HepG2 (cell line): ENCODE results near the gene LATS2. TPM values are rescaled to one million over a fixed set of nuclear protein-coding genes. Genes with fewer than 3 reads are reported as not detected.

Source experiments
- ARNT ChIP-seq: fragments of 450-650 bp; IDR thresholded peaks from 2 replicates; pipeline ENCODE4 v1.6.1; 2017
- E2F2 ChIP-seq: sonication (generic); formaldehyde crosslinking; IDR thresholded peaks from 2 replicates; pipeline ENCODE4 v1.4.0; 2020; ENCODE audit warnings: missing genetic modification reagents, borderline replicate concordance
- FOXK2 ChIP-seq: fragments of 450-650 bp; IDR thresholded peaks from 2 replicates; pipeline ENCODE4 v1.6.1; 2016
- GATAD2A ChIP-seq: IDR thresholded peaks from 2 replicates; pipeline ENCODE4 v1.6.1; 2016
- HCFC1 ChIP-seq: fragments of 150-350 bp; IDR thresholded peaks from 2 replicates; pipeline ENCODE4 v1.6.1; 2014; ENCODE audit warnings: low read depth, low read length
- IRF9 ChIP-seq: sonication (generic); formaldehyde crosslinking; IDR thresholded peaks from 2 replicates; pipeline ENCODE4 v1.8.0; 2022; ENCODE audit warnings: missing genetic modification reagents, mild to moderate bottlenecking, borderline replicate concordance
- NCOA5 ChIP-seq: sonication (generic); formaldehyde crosslinking; IDR thresholded peaks from 2 replicates; pipeline ENCODE4 v1.4.0; 2020; ENCODE audit warnings: missing genetic modification reagents
- PRDM10 ChIP-seq: sonication (generic); formaldehyde crosslinking; IDR thresholded peaks from 2 replicates; pipeline ENCODE4 v1.4.0; 2020; ENCODE audit warnings: low read depth, missing genetic modification reagents
- RBFOX2 ChIP-seq: fragments of 200-400 bp; formaldehyde crosslinking; IDR thresholded peaks from 2 replicates; pipeline ENCODE4 v1.6.1; 2017; ENCODE audit warnings: low read depth, mild to moderate bottlenecking, low read length
- TCF7 ChIP-seq: sonication (generic); IDR thresholded peaks from 2 replicates; pipeline ENCODE4 v1.6.1; 2016; ENCODE audit warnings: antibody characterized with exemption, low read depth
- TCF7L2 ChIP-seq: IDR thresholded peaks from 2 replicates; pipeline ENCODE4 v1.6.1; 2011; ENCODE audit warnings: mild to moderate bottlenecking, low read depth, low read length, moderate library complexity
- ZBTB2 ChIP-seq: sonication (generic); formaldehyde crosslinking; IDR thresholded peaks from 2 replicates; pipeline ENCODE4 v1.8.0; 2022; ENCODE audit warnings: low read depth, missing genetic modification reagents
- ZFYVE20 ChIP-seq: sonication (generic); formaldehyde crosslinking; IDR thresholded peaks from 2 replicates; pipeline ENCODE4 v1.8.0; 2023; ENCODE audit warnings: low read depth, mild to moderate bottlenecking, moderate library complexity, missing genetic modification reagents, borderline replicate concordance
- ZHX1 ChIP-seq: sonication (generic); formaldehyde crosslinking; IDR thresholded peaks from 2 replicates; pipeline ENCODE4 v1.8.1; 2022; ENCODE audit warnings: low read depth, mild to moderate bottlenecking, missing genetic modification reagents
- ZMYM3 ChIP-seq: sonication (generic); formaldehyde crosslinking; IDR thresholded peaks from 2 replicates; pipeline ENCODE4 v1.5.1; 2020; ENCODE audit warnings: mild to moderate bottlenecking, missing genetic modification reagents
- ZMYM4 ChIP-seq: sonication (generic); formaldehyde crosslinking; IDR thresholded peaks from 2 replicates; pipeline ENCODE4 v1.8.1; 2023; ENCODE audit warnings: mild to moderate bottlenecking, missing genetic modification reagents
- ZNF678 ChIP-seq: sonication (generic); formaldehyde crosslinking; IDR thresholded peaks from 2 replicates; pipeline ENCODE4 v1.4.0; 2020; ENCODE audit warnings: mild to moderate bottlenecking, missing genetic modification reagents
- ZNF766 ChIP-seq: sonication (generic); formaldehyde crosslinking; IDR thresholded peaks from 2 replicates; pipeline ENCODE4 v1.5.0; 2020; ENCODE audit warnings: missing genetic modification reagents, borderline replicate concordance
- ZNF841 ChIP-seq: sonication (generic); formaldehyde crosslinking; IDR thresholded peaks from 2 replicates; pipeline ENCODE4 v1.8.1; 2023; ENCODE audit warnings: missing genetic modification reagents, borderline replicate concordance
- ZSCAN31 ChIP-seq: sonication (generic); formaldehyde crosslinking; IDR thresholded peaks from 2 replicates; pipeline ENCODE4 v1.5.0; 2020; ENCODE audit warnings: low read depth, mild to moderate bottlenecking, missing genetic modification reagents
- ZSCAN9 ChIP-seq: IDR thresholded peaks from 2 replicates; pipeline ENCODE4 v1.6.1; 2016; ENCODE audit warnings: borderline replicate concordance
- polyA plus RNA-seq, 8 experiments: library from polyadenylated mRNA; depleted of rRNA in 3 of 8; stranded (reverse) in 7 of 8; unstranded in 1 of 8; fragments of >200 nt; fragmentation: Illumina TruSeq in 4 of 8; extraction: Trizol in 4 of 8; gene quantifications; 2 replicates each; pipeline versions ENCODE4 v1.2.1 to v1.2.3, GENCODE V29; 2011 to 2016; ENCODE audit warnings: low read depth in 4 of 8, missing spikeins in 1 of 8, mixed read lengths in 1 of 8; ENCODE audit not compliant: insufficient read depth in 1 of 8
- total RNA-seq, 5 experiments: library from RNA; depleted of rRNA; stranded (reverse); fragments of >200 nt; fragmentation: Illumina TruSeq; extraction: Trizol; gene quantifications; 2 replicates each; pipeline ENCODE4 v1.2.3, GENCODE V29; 2016; ENCODE audit warnings: low read depth in 1 of 5

The LATS2 gene
- total and polyA plus RNA-seq, 2 of the 13 experiments (the other 11 are each of a cell fraction or from before 2014, with no cell fraction given) = 7.3 to 8.5 TPM

- TF ChIP-seq ZSCAN9 (CRISPR knock-in tag) (no peak), PRDM10 (CRISPR knock-in tag) (no peak; the same call in 1 of the 2 replicates), FOXK2 (peak; percentile 59; the same call in 1 of the 2 replicates), ZFYVE20 (no peak), ZNF766 (no peak), NCOA5 (CRISPR knock-in tag) (no peak), ZMYM3 (CRISPR knock-in tag) (peak; percentile 92), ARNT (no peak), IRF9 (CRISPR knock-in tag) (no peak), ZHX1 (CRISPR knock-in tag) (no peak), E2F2 (no peak), RBFOX2 (no peak), ZNF841 (CRISPR knock-in tag) (no peak), ZMYM4 (CRISPR knock-in tag) (peak; percentile 61), ZBTB2 (CRISPR knock-in tag) (no peak; the same call in 1 of the 2 replicates), ZNF678 (no peak), HCFC1 (no peak), TCF7 (peak; percentile 96), ZSCAN31 (CRISPR knock-in tag) (no peak), TCF7L2 (peak; percentile 84), GATAD2A (peak; percentile 91)
Observed at GRCh38 chr13:20953245-20953931, 108.0 kb downstream of the LATS2 start (continued).
